Upper lobe of left lung (tissue), 4 donors: ENCODE data around the gene PSMC3.

Source experiments
- POLR2A ChIP-seq, 4 donors: fragments of 450-650 bp; IDR thresholded peaks; one replicate each; pipeline ENCODE4 v1.5.1; 2016 to 2017; ENCODE audit warnings: antibody characterized with exemption in 4 of 4, mild to moderate bottlenecking in 2 of 4
- POLR2AphosphoS5 ChIP-seq, 2 donors: sonication (generic); formaldehyde crosslinking; IDR thresholded peaks; one replicate each; pipeline ENCODE4 v1.5.1; 2017; ENCODE audit warnings: antibody characterized with exemption in 2 of 2
- TF ChIP-seq, protein P1 (sequence below), 6 experiments: fragments of 450-650 bp in 4 of 6; fragments of 200-600 bp in 2 of 6; sonication (generic) in 2 of 6; IDR thresholded peaks; one replicate each; pipeline ENCODE4 v1.5.1; 2016 to 2019; ENCODE audit warnings: antibody characterized with exemption in 6 of 6

DNA sequence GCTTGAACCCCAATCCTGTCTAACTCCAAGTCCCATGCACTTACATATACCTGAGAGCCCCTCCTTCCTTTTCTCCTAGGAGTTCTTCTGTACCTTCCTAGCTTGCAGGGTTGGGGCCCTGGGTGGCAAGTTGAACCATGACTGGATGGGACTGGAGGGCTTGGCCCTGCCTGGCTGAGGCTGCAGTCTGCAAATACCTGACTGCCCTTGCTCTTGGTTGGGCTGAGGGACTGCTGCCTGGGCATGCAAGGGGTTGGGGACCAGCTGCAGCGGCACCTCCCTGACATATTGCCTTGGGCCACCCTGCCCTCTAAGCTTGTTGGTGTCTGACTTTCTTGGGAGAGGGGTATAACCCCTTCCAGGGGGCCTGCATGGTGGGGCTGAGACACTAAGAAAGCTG is 27.7 kb downstream of the PSMC3 start:
- TF ChIP-seq POLR2AphosphoS5 (IDR thresholded peaks at IDR 0.05) (no peak), POLR2A (IDR thresholded peaks at IDR 0.05) (no peak)
- TF ChIP-seq, protein P1, sequence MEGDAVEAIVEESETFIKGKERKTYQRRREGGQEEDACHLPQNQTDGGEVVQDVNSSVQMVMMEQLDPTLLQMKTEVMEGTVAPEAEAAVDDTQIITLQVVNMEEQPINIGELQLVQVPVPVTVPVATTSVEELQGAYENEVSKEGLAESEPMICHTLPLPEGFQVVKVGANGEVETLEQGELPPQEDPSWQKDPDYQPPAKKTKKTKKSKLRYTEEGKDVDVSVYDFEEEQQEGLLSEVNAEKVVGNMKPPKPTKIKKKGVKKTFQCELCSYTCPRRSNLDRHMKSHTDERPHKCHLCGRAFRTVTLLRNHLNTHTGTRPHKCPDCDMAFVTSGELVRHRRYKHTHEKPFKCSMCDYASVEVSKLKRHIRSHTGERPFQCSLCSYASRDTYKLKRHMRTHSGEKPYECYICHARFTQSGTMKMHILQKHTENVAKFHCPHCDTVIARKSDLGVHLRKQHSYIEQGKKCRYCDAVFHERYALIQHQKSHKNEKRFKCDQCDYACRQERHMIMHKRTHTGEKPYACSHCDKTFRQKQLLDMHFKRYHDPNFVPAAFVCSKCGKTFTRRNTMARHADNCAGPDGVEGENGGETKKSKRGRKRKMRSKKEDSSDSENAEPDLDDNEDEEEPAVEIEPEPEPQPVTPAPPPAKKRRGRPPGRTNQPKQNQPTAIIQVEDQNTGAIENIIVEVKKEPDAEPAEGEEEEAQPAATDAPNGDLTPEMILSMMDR (IDR thresholded peaks at IDR 0.05) = no peak
